ENCODE data around the gene HPN. TPM values are rescaled to one million over a fixed set of nuclear protein-coding genes. Genes with fewer than 3 reads are reported as not detected.
"Not testable (repeated sequence)": the region's sequence is repeated elsewhere in the genome, so short reads cannot be mapped to it uniquely, and the experiment has no call there.

Gene HPN
- total RNA-seq, 2 experiments from 2014 or later = not detected

DNA sequence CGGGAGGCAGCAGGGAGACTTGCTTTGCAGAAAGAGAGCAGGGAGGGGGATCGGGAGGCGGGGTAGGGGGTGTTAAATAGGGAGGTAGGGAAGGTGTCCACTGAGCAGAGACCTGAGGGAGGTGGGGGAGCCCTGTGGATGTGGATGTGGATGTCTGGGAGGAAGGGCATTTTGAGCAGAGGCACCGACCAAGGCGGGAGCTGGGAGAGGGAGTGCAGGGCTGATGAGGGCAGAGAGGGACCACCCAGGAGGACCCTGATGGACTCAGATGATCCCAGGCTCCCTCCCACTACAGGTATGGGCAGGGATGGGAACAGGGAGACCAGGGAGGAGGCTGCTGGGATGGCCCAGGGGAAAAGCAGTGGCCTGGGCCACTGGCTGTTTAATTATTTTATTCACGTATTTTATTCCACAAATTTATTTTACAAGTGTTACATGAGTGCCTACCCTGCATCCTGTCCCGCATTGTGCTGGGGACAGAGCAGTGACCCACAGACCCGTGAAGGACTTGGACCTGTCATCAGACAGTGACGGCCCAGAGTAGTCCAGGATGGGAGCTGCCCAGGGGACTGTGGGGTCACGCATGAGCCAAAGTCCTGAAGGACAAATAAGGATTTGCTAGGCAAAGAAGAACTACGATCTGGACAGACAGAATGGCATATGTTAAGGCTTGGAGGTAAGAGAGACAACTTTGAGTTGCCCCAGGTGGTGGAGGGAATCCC lies 36.1 kb upstream of the HPN start:
- intact Hi-C loops (cut with DNase I, micrococcal nuclease) = loop anchor here in 1 of 2 experiments (10.0 kb wide), 1 partner anchor 331 kb away; the partner anchor contains the start of genes SCGB2B2 and ZNF302
- H3K4me3 ChIP-seq (ENCODE audit: low read length) = no peak overlapping the region
- H3K4me1 ChIP-seq (ENCODE audit: insufficient read depth, low read length) = peaks cover 67% of the 10 kb centered on the region
- no peak for DNase-seq
- ChIA-PET POLR2A (interaction anchor here (11.9 kb wide), 1 partner anchor 6 kb away, joined by 205 read pairs; the partner anchor contains the start of gene GRAMD1A), CTCF (no interaction called here)
- peak overlapping the region; percentile 75 for H3K27ac Mint-ChIP-seq
- no peaks in the 10 kb centered on the region for H3K27me3 Mint-ChIP-seq
- peak overlapping the region; percentile 56 for H3K4me3 Mint-ChIP-seq
- peak overlapping the region in 1 of 2 donors; percentile 14 for H3K27ac ChIP-seq (ENCODE audit: low read depth in 1 of 2, low read length in 2 of 2)
- peaks cover 60% of the 10 kb centered on the region for H3K4me1 Mint-ChIP-seq (ENCODE audit: low read depth)
- H3K9me3 Mint-ChIP-seq = no peaks in the 10 kb centered on the region
- no peaks in the 10 kb centered on the region for H3K27me3 ChIP-seq (ENCODE audit: control insufficient read depth in 1 of 2, insufficient read depth in 2 of 2, low read length in 2 of 2)
- H3K9me3 ChIP-seq (ENCODE audit: control insufficient read depth in 1 of 2, insufficient read depth in 1 of 2, low read length in 2 of 2) = no peaks in the 10 kb centered on the region
- peaks cover 55% of the 10 kb centered on the region for H3K36me3 ChIP-seq (ENCODE audit: insufficient read depth, low read length)
- no peak for TF ChIP-seq CTCF (IDR thresholded peaks at IDR 0.05)
- H3K36me3 Mint-ChIP-seq (ENCODE audit: low read depth) = peaks cover 69% of the 10 kb centered on the region
- ATAC-seq (ENCODE audit: poor library complexity) = no peak

DNA sequence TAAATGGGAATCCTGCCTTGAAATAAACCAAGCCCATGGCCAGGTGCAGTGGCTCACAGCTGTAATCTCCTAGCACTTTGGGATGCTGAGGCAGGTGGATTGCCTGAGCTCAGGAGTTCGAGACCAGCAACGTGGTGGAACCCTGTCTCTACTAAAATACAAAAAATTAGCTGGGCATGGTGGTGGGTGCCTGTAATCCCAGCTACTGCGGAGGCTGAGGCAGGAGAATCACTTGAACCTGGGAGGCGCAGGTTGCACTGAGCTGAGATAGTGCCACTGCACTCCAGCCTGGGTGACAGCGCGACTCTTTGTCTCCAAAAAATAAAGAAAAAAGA lies 35.5 kb upstream of the HPN start:
- intact Hi-C loops (cut with DNase I, micrococcal nuclease) = loop anchor here in 1 of 2 experiments (10.0 kb wide), 1 partner anchor 331 kb away; the partner anchor contains the start of genes SCGB2B2 and ZNF302
- Histone ChIP-seq H3K27ac (ENCODE audit: low read depth in 1 of 2, low read length in 2 of 2) (peak overlapping the region in 1 of 2 donors; percentile 14), H3K4me1 (ENCODE audit: insufficient read depth, low read length) (peaks cover 73% of the 10 kb centered on the region), H3K36me3 (ENCODE audit: insufficient read depth, low read length) (peaks cover 60% of the 10 kb centered on the region)
- H3K4me3 ChIP-seq (ENCODE audit: low read length); DNase-seq; ATAC-seq (ENCODE audit: poor library complexity); H3K9me3 ChIP-seq (ENCODE audit: control insufficient read depth in 1 of 2, insufficient read depth in 1 of 2, low read length in 2 of 2); H3K9me3 Mint-ChIP-seq; H3K27me3 Mint-ChIP-seq; H3K27me3 ChIP-seq (ENCODE audit: control insufficient read depth in 1 of 2, insufficient read depth in 2 of 2, low read length in 2 of 2); CTCF ChIA-PET: not testable (repeated sequence)
- Mint-ChIP-seq H3K27ac (peak overlapping the region; percentile 75), H3K4me1 (ENCODE audit: low read depth) (peaks cover 63% of the 10 kb centered on the region), H3K36me3 (ENCODE audit: low read depth) (peaks cover 71% of the 10 kb centered on the region), H3K4me3 (peak overlapping the region; percentile 56)
- POLR2A ChIA-PET = interaction anchor here (1.6 to 11.9 kb wide), 2 partner anchors 7 to 14 kb away, joined by 4 to 205 read pairs; partner anchors contain the start of gene GRAMD1A

DNA sequence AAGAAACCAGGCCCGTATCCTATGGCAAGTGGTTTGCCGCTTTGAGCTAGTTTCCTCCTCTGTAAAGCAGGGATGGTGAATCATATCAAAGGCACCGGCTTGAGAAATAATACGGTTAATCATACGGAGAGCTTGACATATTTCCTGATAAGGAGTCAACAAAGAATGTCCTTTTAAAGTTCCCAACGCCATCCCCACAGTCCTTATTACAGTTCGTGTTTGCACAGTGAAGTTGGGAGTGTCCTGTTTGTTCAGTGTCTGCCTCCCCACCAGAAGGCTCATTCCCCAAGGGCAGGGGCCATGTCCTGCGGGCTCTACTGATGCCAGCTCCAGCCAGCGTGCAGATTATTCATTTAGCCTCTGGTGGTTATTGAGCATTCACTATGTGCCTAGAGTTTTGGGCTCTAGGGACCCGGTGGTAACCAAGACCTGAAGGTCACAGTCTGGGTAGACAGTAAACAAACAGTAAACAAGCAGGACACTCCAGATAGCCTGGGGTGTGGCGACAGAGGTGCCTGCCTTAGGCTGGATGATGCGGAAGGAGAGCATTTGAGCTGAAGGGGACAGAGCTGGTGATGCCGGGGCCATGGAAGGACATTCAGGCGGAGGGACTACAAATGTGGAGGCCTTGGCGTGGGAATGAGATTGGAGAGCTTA lies 35.1 kb upstream of the HPN start:
- H3K27me3 Mint-ChIP-seq = no peaks in the 10 kb centered on the region
- Histone ChIP-seq H3K27me3 (ENCODE audit: control insufficient read depth in 1 of 2, insufficient read depth in 2 of 2, low read length in 2 of 2) (no peaks in the 10 kb centered on the region), H3K4me3 (ENCODE audit: low read length) (no peak overlapping the region), H3K36me3 (ENCODE audit: insufficient read depth, low read length) (peaks cover 65% of the 10 kb centered on the region), H3K4me1 (ENCODE audit: insufficient read depth, low read length) (peaks cover 74% of the 10 kb centered on the region), H3K9me3 (ENCODE audit: control insufficient read depth in 1 of 2, insufficient read depth in 1 of 2, low read length in 2 of 2) (no peaks in the 10 kb centered on the region), H3K27ac (ENCODE audit: low read depth in 1 of 2, low read length in 2 of 2) (no peak overlapping the region)
- DNase-seq (no peak), ATAC-seq (ENCODE audit: poor library complexity) (no peak)
- H3K9me3 Mint-ChIP-seq = no peaks in the 10 kb centered on the region
- peaks cover 65% of the 10 kb centered on the region for H3K4me1 Mint-ChIP-seq (ENCODE audit: low read depth)
- peak overlapping the region; percentile 75 for H3K27ac Mint-ChIP-seq
- H3K4me3 Mint-ChIP-seq = peak overlapping the region; percentile 3
- ChIA-PET POLR2A (interaction anchor here (0.5 to 11.9 kb wide), 4 partner anchors 7 to 31 kb away, joined by 3 to 205 read pairs (median 4); partner anchors contain the start of gene GRAMD1A), CTCF (interaction anchor here (1.5 kb wide), 1 partner anchor 38 kb away, joined by 3 read pairs; no protein-coding TSS in a partner anchor)
- no peak for TF ChIP-seq CTCF (IDR thresholded peaks at IDR 0.05)
- intact Hi-C loops (cut with DNase I, micrococcal nuclease) = loop anchor here in 1 of 2 experiments (10.0 kb wide), 1 partner anchor 332 kb away; the partner anchor contains the start of genes SCGB2B2 and ZNF302
- peaks cover 72% of the 10 kb centered on the region for H3K36me3 Mint-ChIP-seq (ENCODE audit: low read depth)
